Dermis microvascular lymphatic vessel endothelial cell (primary cell): ENCODE measurements around the gene DALRD3. TPM values are rescaled to one million over a fixed set of nuclear protein-coding genes. Genes with fewer than 3 reads are reported as not detected.

Experiments used
- DNase-seq, 2 donors: peaks; one replicate each; pipeline versions ENCODE4 v3.0.0 to v3.0.0-alpha.2; 2010; ENCODE audit warnings: low read depth in 2 of 2
- total RNA-seq: library from RNA; depleted of rRNA; stranded (reverse); fragments of >200 nt; gene quantifications from 2 replicates; pipeline ENCODE4 v1.2.1, GENCODE V29; 2014

Gene DALRD3
- total RNA-seq, 1 donor from 2014 or later = 31.6 TPM

DNA sequence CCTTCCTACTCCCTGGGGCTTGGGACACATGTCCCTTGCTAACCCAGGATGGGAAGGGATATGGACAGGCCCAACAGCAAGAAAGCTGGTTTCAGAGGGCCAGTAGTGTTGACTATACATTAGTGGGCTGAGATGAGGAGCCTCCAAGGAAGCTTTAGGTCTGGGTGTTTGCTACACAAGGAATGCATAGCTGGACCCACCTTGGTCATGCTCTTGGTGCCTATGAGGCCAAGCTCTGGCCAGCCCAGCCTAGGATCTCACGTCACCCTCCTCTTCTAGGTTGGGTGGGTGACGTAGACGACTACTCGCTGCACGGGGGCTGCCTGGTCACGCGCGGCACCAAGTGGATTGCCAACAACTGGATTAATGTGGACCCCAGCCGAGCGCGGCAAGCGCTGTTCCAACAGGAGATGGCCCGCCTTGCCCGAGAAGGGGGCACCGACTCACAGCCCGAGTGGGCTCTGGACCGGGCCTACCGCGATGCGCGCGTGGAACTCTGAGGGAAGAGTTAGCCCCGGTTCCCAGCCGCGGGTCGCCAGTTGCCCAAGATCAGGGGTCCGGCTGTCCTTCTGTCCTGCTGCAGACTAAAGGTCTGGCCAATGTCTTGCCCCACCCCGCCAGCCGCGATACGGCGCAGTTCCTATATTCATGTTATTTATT lies 11.8 kb downstream of the DALRD3 start:
- DNase-seq = peak in 1 of 2 donors; percentile 68

DNA sequence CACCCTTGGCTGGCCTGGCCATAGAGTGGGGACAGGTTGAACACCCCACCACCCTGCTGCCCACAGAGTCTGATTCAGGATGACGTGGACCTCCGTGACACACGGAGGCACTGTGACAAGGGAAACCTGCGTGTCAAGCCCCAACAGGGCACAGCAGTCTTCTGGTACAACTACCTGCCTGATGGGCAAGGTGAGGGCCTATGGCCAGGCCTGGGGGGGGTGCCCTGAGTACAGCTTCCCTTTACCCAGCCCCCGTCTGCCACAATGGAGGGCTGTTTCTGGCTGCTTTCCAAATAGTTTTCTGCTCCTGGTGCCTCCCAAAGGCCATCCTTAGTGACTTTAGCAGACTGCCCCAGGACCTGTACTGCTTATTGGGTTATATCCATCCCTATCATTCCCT lies 12.4 kb downstream of the DALRD3 start:
- DNase-seq = no peak

DNA sequence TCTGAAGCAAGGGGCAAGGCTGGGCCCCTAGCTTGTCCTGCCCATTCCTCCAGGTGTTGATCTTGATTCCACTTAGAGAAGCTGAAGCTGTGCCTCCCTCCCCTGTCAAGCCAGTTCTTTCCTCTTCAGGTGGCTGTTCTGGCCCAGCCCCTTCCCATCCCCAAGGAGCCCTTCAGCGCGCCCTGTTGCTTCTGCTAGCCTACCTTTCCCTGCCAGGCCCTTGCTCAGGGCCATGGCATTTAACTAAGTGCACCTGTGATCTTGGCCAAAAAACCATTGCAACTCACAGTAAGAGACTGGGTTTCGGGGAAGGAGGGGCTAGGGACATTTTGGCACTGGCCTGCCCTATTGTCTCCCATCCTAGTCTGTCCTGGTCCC lies 13.1 kb downstream of the DALRD3 start:
- DNase-seq = no peak

DNA sequence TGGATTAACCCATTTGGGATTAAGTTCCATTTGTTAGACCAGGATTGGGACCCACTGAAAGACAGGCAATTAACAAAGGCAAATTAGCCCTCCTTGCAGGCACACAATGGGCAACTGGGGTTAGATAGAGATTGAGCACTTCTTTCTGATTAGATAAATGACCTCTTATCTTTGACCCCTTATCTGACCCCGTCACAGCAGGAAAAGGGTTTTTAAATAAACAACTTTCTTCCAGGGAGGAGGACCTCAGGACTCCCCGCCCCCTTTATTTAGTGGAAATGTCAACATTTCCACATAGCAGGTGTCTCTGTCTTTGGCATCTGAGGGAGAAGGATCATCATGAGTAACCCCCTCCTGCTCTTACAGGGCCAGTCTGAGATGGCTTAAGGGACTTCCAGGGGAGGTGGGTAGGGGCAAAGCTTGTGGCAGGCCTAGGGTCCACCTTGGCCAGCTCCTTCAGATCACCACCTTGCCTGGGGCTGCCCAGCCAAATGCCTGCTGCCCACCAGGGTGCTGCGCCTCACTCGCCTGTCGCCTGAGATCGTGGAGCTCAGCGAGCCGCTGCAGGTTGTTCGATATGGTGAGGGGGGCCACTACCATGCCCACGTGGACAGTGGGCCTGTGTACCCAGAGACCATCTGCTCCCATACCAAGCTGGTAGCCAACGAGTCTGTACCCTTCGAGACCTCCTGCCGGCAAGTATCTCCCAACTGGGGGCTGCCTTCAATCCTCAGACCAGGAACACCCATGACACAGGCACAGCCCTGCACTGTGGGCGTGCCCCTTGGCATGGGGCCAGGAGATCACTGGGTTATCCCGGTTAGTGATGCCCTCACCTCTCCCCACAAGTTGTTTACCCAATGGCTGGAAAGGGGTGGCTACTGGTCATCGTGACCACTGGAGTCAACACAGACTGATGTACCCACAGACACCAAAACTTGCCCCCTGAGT lies 13.8 kb downstream of the DALRD3 start:
- no peak for DNase-seq

DNA sequence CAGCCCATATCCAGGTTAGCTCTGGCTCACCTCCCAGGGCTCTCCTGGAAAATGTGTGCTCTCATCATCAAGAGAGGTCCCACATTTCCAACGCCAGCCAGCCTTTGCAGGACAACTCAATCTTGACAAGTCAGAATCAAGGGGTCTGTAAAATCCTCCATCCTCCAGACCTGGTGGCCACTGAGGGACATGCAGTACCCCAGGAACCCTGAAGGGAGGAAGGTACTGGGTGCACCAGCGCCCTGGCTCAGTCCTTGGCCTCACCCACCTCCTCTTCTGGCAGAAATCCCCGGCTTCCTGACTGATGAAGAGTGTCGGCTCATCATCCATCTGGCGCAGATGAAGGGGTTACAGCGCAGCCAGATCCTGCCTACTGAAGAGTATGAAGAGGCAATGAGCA lies 17.2 kb downstream of the DALRD3 start:
- no peak for DNase-seq

DNA sequence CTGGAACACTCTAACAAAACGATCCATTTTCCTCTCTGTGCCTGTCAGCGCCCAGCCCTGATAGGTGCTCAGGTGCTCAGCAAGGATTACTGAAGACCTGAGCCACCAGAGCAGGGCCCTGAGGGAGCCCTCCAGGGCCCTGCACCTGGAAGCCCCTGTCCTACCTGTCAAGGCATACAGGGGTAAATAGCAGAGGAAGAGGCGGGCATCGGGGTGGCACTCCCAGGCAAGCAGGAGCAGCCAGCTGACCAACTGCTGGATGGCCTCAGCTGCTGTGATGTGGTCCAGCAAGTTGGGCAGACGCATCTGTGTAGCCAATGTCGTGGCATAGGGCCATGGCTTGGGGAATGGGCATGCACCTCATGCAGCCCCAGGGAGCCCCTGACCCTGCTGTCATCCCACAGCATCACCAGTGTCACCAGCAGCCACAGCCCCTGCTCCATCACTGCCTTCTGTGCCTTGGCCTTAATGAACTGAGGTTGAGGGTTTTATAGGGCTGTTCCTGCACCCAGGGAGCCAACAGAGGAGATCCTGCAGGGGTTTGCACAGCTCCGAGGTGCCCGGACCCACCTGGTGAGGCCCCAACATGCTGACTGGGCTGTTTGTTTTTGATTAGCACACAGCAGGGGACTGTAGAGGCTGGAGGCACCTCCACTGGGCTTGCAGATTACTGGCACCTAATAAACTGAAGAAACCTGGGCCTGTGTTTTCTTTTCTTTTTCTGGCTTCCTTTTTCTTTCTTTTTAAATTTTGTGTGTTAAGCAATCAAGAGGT lies 19.1 kb downstream of the DALRD3 start:
- no peak for DNase-seq

DNA sequence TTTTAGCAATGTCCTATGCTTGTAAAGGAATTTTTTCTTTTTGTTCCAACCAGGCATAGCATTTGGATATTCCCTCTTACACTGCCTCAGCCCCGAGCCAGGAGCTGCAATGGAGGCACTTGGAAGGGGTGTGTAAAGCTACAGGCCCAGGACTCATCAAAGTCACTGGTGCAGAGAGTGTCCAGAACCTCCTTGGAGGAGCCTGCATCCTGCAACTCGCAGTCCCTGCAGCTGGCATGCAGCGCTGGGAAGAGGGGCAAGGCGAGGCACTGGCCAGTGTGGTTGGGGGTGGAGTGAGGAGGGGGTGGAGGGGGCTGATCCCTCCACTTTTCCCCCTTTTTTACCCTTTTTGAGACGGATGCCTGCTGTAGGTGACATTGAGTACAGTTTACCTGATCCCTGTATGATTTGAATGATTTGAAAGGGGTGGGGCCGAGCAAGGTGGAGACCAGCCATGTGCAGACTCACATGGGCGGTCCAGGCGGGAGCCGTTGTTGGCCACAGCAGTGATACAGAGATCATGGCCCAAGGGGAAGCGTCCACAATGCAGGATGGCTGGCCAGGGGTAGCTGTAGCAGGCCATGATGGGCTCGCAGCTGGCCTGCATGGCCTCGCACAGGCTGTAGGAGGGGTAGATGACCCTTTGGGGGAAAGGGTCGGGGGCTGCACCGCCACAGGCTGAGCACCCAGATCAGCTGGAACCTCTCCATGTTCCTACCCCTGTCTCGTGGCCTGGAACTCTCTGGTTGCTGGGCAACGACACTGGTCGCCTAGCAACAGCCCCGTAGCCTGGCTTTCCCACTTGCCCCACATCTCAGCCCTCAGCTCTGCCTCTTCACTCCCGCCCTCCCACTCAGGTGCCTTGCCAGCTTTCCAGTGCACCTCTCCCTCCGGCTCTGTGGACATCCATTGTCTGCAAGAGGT lies 20.4 kb downstream of the DALRD3 start:
- no peak for DNase-seq

DNA sequence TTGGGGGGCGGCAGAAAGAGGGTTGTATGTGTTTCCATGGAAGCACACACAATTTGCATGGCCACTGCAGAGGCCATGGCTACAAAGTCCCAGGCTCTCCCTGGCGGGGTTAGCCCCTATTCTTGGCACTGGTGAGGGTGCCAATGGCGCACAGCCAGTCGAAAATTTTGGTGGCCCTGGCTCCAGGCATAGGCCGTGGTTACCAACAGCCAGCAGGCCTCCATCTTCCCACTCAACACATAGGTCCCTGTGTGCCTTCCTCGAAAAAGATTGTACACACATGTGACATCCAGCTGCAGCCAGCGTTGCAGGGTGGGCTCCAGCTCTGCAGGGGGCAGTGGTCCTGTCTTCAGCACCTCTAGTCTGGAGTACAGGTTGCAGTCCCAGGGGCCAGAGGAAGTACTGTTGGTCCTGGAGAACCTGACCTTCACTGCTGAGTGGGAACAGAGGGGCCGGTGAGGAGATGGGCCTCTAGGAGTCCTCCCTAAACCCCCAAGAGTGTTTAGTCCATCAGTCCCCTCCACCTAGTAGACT lies 21.2 kb downstream of the DALRD3 start:
- no peak for DNase-seq

DNA sequence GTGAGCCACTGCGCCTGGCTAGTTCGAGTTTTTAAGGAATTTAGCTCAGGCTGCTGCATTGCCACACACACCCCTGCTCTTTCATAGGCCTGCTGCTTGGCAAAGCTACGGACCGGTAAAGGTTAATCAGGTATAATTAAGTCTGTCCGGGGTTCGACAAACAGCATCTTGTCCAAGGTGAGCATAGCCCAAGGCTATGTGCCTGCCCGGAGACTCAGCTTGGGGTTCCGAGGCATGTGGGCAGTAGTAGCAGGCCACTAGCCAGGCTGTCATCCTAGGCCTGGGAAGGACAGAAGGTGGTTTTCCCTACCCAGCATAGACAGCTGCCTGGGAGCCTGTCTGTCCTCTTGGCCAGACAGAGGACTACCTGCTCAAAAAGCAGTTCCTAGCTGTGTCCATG lies 21.7 kb downstream of the DALRD3 start:
- no peak for DNase-seq

DNA sequence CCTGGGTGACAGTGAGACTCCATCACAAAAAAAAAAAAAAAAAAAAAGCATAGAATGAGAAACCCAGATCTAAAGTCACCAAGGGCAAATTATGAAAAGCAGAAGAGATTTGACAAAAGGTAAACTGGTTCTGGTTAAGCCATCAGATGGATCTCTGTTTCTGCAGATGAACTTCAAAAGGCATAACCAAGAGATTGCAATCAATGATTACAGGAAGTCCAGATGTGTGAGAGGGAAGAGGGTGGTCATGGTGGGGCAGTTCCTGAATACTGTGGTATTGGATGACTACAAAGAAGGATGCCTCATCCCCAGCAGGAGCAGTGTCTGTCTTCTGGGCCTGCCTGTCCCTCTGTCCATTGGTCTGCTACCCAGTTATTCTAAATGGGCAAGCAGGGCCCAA lies 24.5 kb downstream of the DALRD3 start:
- DNase-seq = no peak

DNA sequence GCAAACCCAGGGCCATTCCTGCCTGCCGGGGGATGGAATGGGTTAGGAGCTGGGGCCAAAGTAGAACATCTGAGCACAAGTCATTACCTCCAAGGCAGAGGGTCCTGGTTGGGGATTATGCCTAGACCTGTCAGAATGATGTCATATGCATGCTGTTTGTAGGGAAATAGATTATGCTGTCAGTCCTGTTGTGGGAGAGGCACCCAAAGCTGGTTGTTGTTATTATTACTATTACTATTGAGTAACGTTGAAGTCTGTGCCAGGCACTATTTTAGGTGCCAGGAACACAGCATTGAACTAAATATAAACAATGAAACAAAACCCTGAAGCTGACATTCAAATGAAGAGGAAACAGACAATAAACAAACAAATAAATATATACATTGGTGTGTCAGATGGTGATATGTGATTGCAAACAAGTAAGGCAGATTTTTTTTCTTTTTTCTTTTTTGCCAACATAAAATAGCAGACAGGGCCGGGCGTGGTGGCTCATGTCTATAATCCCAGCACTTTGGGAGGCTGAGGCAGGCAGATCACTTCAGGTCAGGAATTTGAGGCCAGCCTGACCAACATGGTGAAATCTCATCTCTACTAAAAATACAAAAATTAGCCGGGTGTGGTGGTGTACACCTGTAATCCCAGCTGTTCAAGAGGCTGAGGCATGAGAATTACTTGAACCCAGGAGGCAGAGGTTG lies 26.4 kb downstream of the DALRD3 start:
- no peak for DNase-seq

DNA sequence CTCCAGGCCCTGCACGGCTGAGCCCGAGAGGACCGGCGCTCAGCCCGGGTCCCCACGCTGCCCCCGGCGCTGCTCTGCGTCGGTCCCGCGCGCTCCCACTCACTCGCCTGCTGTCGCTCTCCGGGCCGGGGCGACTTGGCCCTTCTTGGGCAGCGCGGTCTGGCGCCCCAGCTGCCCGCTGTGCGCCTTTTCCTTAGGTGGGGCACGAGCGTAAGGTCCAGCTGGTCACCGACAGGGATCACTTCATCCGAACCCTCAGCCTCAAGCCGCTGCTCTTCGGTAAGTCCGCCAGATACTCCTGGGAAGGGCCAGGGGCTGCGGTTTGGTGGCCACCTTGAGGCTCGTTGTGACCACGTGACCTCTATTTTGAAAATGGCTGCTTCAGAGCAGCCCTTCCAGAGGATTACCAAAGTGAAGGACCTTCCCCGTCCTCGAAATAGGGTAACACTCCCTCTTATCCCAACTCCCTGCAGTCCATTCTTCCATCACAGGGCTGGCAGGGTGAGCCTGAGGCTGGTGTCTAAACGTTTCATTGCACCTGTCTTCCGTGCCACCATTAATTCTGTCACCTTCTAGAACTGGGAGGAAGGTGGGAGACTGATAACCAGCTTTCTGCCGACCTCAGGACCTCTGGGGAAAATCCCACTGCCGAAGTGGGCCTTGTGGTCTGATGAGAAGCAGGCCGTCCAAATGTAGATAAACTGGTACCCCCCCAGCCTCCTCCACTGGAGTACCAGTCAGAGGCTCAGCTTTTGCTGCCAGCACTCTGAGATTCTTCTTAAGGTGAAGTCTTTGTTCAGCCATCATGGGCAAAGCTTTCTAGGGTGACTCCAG lies 27.5 kb downstream of the DALRD3 start:
- peak in 1 of 2 donors; percentile 11 for DNase-seq

DNA sequence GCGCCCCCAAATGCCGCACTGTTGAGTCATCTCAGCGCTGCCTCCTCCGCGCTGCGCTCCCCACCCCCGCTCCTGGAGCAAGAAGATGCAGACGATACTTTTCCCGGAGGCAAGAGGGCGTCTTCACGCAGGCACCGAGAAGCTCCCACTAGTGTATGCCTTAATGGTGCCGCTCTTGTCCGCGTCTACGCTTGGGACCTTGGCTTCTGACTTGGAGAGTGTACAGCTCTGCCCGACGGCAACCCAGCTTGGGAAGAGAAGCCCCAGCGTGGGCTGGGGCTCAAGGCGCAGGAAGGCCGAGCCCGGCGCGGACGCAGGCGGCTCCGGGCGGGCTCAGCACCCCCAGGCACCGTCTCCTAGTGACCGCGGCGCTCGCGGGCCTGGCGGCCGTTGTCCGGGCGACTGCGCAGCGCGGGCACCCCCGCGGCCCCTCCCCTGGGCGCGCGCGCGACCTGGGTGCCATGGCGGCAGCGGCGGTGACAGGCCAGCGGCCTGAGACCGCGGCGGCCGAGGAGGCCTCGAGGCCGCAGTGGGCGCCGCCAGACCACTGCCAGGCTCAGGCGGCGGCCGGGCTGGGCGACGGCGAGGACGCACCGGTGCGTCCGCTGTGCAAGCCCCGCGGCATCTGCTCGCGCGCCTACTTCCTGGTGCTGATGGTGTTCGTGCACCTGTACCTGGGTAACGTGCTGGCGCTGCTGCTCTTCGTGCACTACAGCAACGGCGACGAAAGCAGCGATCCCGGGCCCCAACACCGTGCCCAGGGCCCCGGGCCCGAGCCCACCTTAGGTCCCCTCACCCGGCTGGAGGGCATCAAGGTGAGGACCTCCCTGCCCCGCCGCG lies 28.4 kb downstream of the DALRD3 start, which contains the start of gene P4HTM:
Gene P4HTM, plus strand, starts transcription at position 446 of the 840 bp plus-strand sequence. Its CDS starts 16 bp downstream, at position 462.
- DNase-seq = peak in 1 of 2 donors; percentile 81

DNA sequence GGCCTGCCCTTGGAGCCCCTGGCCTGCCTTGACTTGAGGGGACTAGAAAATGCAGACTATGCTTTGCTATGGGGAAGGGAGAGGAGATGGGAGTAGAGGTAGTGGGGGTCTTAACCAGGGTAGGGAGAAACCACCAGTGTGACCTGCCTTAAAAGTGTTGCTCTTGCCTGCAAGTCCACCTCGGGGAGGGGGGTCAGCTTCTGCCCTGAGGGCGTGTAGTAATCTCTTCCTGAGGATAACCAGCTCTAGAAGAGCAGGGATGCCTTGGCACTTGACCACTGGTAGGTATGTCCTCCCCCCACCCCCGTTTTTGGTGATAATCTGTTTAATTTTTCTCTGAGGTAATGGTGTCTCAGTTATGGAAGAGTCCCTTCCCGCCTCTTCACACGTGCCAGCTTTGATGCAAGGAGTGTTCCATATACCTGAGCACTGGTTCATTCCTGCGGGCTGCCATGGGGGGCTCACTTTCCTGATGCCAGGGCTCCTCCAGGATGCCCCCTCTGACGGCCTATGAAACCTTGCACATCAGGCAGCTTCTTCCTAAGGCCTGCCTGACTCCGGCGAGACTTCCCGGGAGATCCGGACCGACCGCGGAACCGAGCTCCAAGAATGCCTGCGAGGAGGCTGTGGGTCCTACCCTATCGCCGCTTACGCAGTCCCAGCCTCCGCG lies 29.1 kb downstream of the DALRD3 start:
- DNase-seq = no peak

DNA sequence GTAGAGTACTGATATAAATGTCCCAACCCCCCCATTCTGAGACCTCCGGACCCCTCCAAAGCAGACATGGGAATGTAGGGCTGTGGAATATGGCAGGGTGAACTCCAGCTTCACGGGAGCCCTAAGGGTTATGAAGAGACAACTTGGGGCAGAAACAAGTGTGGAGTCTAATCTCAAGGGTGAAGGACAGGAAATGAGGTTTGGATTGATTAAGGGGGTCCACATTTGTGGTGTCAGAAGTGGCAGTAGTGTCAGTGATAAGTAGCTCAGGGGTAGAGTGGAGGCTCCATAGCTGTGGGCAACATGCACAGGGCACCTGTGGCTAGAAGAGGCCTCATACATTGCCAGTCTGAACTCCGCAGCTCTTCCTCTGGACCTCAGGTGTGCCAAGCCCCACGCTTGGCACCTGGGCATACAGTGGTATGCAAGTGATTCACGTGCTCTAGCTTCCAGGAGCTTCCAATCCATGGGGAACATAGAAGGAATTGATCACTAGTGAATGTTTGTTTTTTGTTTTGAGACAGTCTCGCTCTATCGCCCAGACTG lies 32.5 kb downstream of the DALRD3 start:
- no peak for DNase-seq

DNA sequence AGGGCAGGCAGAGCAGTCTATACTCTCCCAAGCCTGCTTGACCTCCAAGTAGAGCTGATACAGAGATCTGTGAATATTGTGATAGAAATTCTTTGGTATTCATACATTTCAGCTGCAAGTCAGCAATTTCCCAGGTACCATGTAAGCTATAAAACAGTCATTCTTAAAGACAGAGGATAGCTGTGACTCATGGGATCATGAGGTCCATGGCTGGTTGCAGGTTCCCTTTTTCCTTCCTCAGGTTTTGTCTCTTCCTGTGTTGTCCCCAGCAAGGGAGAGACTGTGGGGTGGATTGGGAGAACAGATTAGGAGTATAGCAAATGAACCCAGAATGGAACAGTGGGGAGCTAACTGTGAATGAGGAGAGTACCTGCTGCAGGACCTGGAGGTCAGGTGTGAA lies 33.7 kb downstream of the DALRD3 start:
- DNase-seq = peak in 1 of 2 donors; percentile 36

DNA sequence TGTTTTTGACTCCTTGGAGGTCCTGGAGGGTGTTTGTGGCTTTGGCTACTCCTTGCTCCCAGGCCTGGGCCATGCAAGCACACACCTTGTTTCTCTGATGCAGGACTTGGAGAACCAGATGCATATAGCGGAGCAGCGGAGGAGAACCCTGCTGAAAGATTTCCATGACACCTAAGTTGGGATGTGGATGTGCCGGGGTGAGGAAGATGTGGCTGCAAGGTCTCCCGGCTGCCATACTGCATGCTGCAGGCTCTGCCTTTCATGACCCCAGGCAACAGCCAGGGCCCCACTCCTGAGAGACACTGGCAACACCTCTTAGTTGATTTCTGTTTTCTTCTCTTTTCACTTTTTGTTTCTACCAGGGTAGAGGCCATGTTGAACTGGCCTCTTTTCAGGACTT lies 35.3 kb downstream of the DALRD3 start:
- no peak for DNase-seq
